ENCODE measurements around the gene CCNF. TPM values are rescaled to one million over a fixed set of nuclear protein-coding genes. Genes with fewer than 3 reads are reported as not detected.
"Not testable (repeated sequence)": the region's sequence is repeated elsewhere in the genome, so short reads cannot be mapped to it uniquely, and the experiment has no call there.

CCNF gene
- 45.3 and 46.7 TPM in 2 replicates for total RNA-seq

GRCh38 chr16:2429034-2429770, at the start of gene CCNF:
TSS of gene CCNF (plus strand) at chr16:2429447. CDS start at chr16:2429482, 35 bp downstream.
- Mint-ChIP-seq H3K27me3 (ENCODE audit: insufficient read depth) (no peaks in the 10 kb centered on the region), H3K9me3 (no peaks in the 10 kb centered on the region), H3K4me3 (peak within 1 kb of the TSS; percentile 99), H3K27ac (peak within 1 kb of the TSS; percentile 88), H3K36me3 (ENCODE audit: low read depth) (peaks cover 23% of the 10 kb centered on the region), H3K4me1 (ENCODE audit: low read depth) (peaks cover 27% of the 10 kb centered on the region)
- intact Hi-C loops (cut with micrococcal nuclease), result loop anchor here (1.0 to 10.0 kb wide), 8 partner anchors 32 to 274 kb away; partner anchors contain the start of genes ABCA3, CASKIN1, ECI1 and RNPS1
- DNase-seq (ENCODE audit: low spot score), result peak; percentile 95

- H3K4me1 Mint-ChIP-seq (ENCODE audit: low read depth), result peaks cover 5% of the 10 kb centered on the region
- H3K27ac Mint-ChIP-seq, result no peak overlapping the region
- peaks cover 16% of the 10 kb centered on the region for H3K27me3 Mint-ChIP-seq (ENCODE audit: insufficient read depth)
These were observed 45.7 kb upstream of the CCNF start for GRCh38 chr16:2383501-2383900.

GRCh38 chr16:2384426-2384825, 44.8 kb upstream of the CCNF start:
- H3K27ac Mint-ChIP-seq, result no peak overlapping the region
- H3K4me3 Mint-ChIP-seq, result no peak overlapping the region
- no peaks in the 10 kb centered on the region for H3K36me3 Mint-ChIP-seq (ENCODE audit: low read depth)
- DNase-seq (ENCODE audit: low spot score), result no peak
- H3K4me1 Mint-ChIP-seq (ENCODE audit: low read depth), result peaks cover 5% of the 10 kb centered on the region
- H3K9me3 Mint-ChIP-seq, result peaks cover 8% of the 10 kb centered on the region
- intact Hi-C loops (cut with micrococcal nuclease), result no loop called here
- peaks cover 12% of the 10 kb centered on the region for H3K27me3 Mint-ChIP-seq (ENCODE audit: insufficient read depth)

More at GRCh38 chr16:2383501-2383900, 45.7 kb upstream of the CCNF start:
- no peaks in the 10 kb centered on the region for H3K36me3 Mint-ChIP-seq (ENCODE audit: low read depth)
- H3K4me3 Mint-ChIP-seq, result no peak overlapping the region
- DNase-seq (ENCODE audit: low spot score), result no peak
- H3K9me3 Mint-ChIP-seq, result peaks cover 1% of the 10 kb centered on the region
- intact Hi-C loops (cut with micrococcal nuclease), result no loop called here

- H3K36me3 Mint-ChIP-seq (ENCODE audit: low read depth), result no peaks in the 10 kb centered on the region
- no peak overlapping the region for H3K4me3 Mint-ChIP-seq
- peaks cover 8% of the 10 kb centered on the region for H3K9me3 Mint-ChIP-seq
- intact Hi-C loops (cut with micrococcal nuclease), result no loop called here
- H3K27ac Mint-ChIP-seq, result no peak overlapping the region
- peaks cover 10% of the 10 kb centered on the region for H3K27me3 Mint-ChIP-seq (ENCODE audit: insufficient read depth)
- DNase-seq (ENCODE audit: low spot score), result no peak
- peaks cover 5% of the 10 kb centered on the region for H3K4me1 Mint-ChIP-seq (ENCODE audit: low read depth)
These were observed 43.9 kb upstream of the CCNF start for GRCh38 chr16:2385190-2385836.

GRCh38 chr16:2385982-2386381, 43.3 kb upstream of the CCNF start:
- H3K27ac Mint-ChIP-seq; H3K36me3 Mint-ChIP-seq (ENCODE audit: low read depth); H3K9me3 Mint-ChIP-seq; H3K4me3 Mint-ChIP-seq; DNase-seq (ENCODE audit: low spot score); intact Hi-C loops (cut with micrococcal nuclease); H3K4me1 Mint-ChIP-seq (ENCODE audit: low read depth): not testable (repeated sequence)
- H3K27me3 Mint-ChIP-seq (ENCODE audit: insufficient read depth), result peaks cover 10% of the 10 kb centered on the region

- H3K27me3 Mint-ChIP-seq (ENCODE audit: insufficient read depth), result peaks cover 10% of the 10 kb centered on the region
- intact Hi-C loops (cut with micrococcal nuclease), result no loop called here
- H3K9me3 Mint-ChIP-seq, result peaks cover 8% of the 10 kb centered on the region
- no peak overlapping the region for H3K4me3 Mint-ChIP-seq
- H3K27ac Mint-ChIP-seq, result no peak overlapping the region
- no peak for DNase-seq (ENCODE audit: low spot score)
- no peaks in the 10 kb centered on the region for H3K36me3 Mint-ChIP-seq (ENCODE audit: low read depth)
- H3K4me1 Mint-ChIP-seq (ENCODE audit: low read depth), result peaks cover 5% of the 10 kb centered on the region
These were observed 42.3 kb upstream of the CCNF start for GRCh38 chr16:2386990-2387389.

- no peaks in the 10 kb centered on the region for H3K36me3 Mint-ChIP-seq (ENCODE audit: low read depth)
- peaks cover 3% of the 10 kb centered on the region for H3K27me3 Mint-ChIP-seq (ENCODE audit: insufficient read depth)
- peaks cover 8% of the 10 kb centered on the region for H3K9me3 Mint-ChIP-seq
- H3K4me1 Mint-ChIP-seq (ENCODE audit: low read depth), result peaks cover 5% of the 10 kb centered on the region
- DNase-seq (ENCODE audit: low spot score), result no peak
- H3K27ac Mint-ChIP-seq, result no peak overlapping the region
- intact Hi-C loops (cut with micrococcal nuclease), result no loop called here
- H3K4me3 Mint-ChIP-seq, result no peak overlapping the region
These were observed 40.9 kb upstream of the CCNF start for GRCh38 chr16:2388139-2388874.

GRCh38 chr16:2388875-2389433, 40.3 kb upstream of the CCNF start:
- DNase-seq (ENCODE audit: low spot score), result no peak
- Mint-ChIP-seq H3K4me3 (no peak overlapping the region), H3K27ac (no peak overlapping the region), H3K9me3 (peaks cover 8% of the 10 kb centered on the region), H3K27me3 (ENCODE audit: insufficient read depth) (peaks cover 2% of the 10 kb centered on the region), H3K4me1 (ENCODE audit: low read depth) (peaks cover 5% of the 10 kb centered on the region), H3K36me3 (ENCODE audit: low read depth) (no peaks in the 10 kb centered on the region)
- intact Hi-C loops (cut with micrococcal nuclease), result no loop called here

- H3K4me1 Mint-ChIP-seq (ENCODE audit: low read depth), result no peaks in the 10 kb centered on the region
- no peaks in the 10 kb centered on the region for H3K36me3 Mint-ChIP-seq (ENCODE audit: low read depth)
- peaks cover 8% of the 10 kb centered on the region for H3K9me3 Mint-ChIP-seq
- H3K27me3 Mint-ChIP-seq (ENCODE audit: insufficient read depth), result peaks cover 9% of the 10 kb centered on the region
- H3K27ac Mint-ChIP-seq, result no peak overlapping the region
- no peak overlapping the region for H3K4me3 Mint-ChIP-seq
- DNase-seq (ENCODE audit: low spot score), result no peak
- intact Hi-C loops (cut with micrococcal nuclease), result no loop called here
These were observed 37.2 kb upstream of the CCNF start for GRCh38 chr16:2392025-2392424.

- intact Hi-C loops (cut with micrococcal nuclease), result no loop called here
- Mint-ChIP-seq H3K27me3 (ENCODE audit: insufficient read depth) (peaks cover 10% of the 10 kb centered on the region), H3K36me3 (ENCODE audit: low read depth) (no peaks in the 10 kb centered on the region), H3K27ac (no peak overlapping the region), H3K4me1 (ENCODE audit: low read depth) (no peaks in the 10 kb centered on the region), H3K9me3 (no peaks in the 10 kb centered on the region), H3K4me3 (no peak overlapping the region)
- DNase-seq (ENCODE audit: low spot score), result no peak
These were observed 30.7 kb upstream of the CCNF start for GRCh38 chr16:2398520-2398919.

GRCh38 chr16:2404099-2404498, 25.1 kb upstream of the CCNF start:
- DNase-seq (ENCODE audit: low spot score), result no peak
- no peaks in the 10 kb centered on the region for H3K9me3 Mint-ChIP-seq
- H3K4me1 Mint-ChIP-seq (ENCODE audit: low read depth), result no peaks in the 10 kb centered on the region
- peaks cover 3% of the 10 kb centered on the region for H3K27me3 Mint-ChIP-seq (ENCODE audit: insufficient read depth)
- intact Hi-C loops (cut with micrococcal nuclease), result no loop called here
- H3K27ac Mint-ChIP-seq, result no peak overlapping the region
- H3K36me3 Mint-ChIP-seq (ENCODE audit: low read depth), result no peaks in the 10 kb centered on the region
- H3K4me3 Mint-ChIP-seq, result no peak overlapping the region

- no peak overlapping the region for H3K27ac Mint-ChIP-seq
- H3K27me3 Mint-ChIP-seq (ENCODE audit: insufficient read depth), result peaks cover 18% of the 10 kb centered on the region
- no peak overlapping the region for H3K4me3 Mint-ChIP-seq
- no peaks in the 10 kb centered on the region for H3K36me3 Mint-ChIP-seq (ENCODE audit: low read depth)
- intact Hi-C loops (cut with micrococcal nuclease), result no loop called here
- H3K4me1 Mint-ChIP-seq (ENCODE audit: low read depth), result no peaks in the 10 kb centered on the region
- H3K9me3 Mint-ChIP-seq, result no peaks in the 10 kb centered on the region
- DNase-seq (ENCODE audit: low spot score), result no peak
These were observed 14.2 kb upstream of the CCNF start for GRCh38 chr16:2415085-2415484.
